ENCODE measurements around the gene TBC1D7.

GRCh38 chr6:13311155-13311554 lies 17.2 kb downstream of the TBC1D7 start:
- TF ChIP-seq CTCF (conservative IDR thresholded peaks at IDR 0.05): no peak
- no peak for TF ChIP-seq ZFX (IDR thresholded peaks at IDR 0.05)

All from C4-2B (cell line).